ENCODE measurements around the gene TPP1. TPM values are rescaled to one million over a fixed set of nuclear protein-coding genes. Genes with fewer than 3 reads are reported as not detected.

Gene TPP1
- total and polyA plus RNA-seq, 9 of the 15 experiments (the other 6 are each of a cell fraction or from before 2014, with no cell fraction given), result 7.5 to 75.8 (median 15.7) TPM

DNA sequence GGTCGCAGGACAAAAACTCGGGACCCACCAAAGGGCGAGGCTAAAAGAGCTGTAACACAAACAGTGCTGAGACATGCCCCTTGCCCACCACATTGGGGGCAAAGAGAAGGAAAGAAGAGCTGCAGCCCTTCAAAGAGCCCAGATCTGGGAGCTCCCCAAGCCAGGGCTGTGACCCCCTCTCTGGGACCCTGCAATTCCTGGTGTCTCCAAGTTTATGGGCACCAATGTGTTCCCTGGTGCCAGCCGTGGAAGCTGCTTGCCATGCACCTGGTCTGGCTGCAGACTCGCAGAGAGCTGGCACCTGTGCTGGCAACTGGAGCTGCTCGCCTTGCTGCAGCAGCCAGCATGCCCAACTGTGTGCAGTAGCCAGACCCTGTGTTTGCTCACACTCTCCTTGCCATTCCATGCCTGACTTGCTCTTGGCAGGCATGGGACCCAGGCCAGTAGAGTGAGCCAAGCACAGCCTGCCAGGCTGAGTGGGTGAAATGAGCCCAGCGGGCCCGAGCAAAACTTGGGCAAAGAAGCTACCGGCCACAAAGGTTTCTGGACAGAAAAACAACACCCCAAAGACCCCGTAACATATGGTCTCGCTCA is 31.8 kb downstream of the TPP1 start:
- ChIA-PET CTCF (ENCODE audit: low intra/inter-chr PET ratio) (no interaction called here), POLR2A (interaction anchor here (0.6 to 1.8 kb wide), 6 partner anchors 12 to 472 kb away, joined by 3 to 8 read pairs (median 3); partner anchors contain the start of gene TAF10)
- H3K9ac ChIP-seq (ENCODE audit: insufficient read depth in 1 of 2, low read depth in 2 of 2, low read length in 2 of 2), result no peak overlapping the region
- H3K4me3 ChIP-seq, result no peak overlapping the region
- in situ Hi-C loops (cut with MboI) (no loop called here), intact Hi-C loops (cut with micrococcal nuclease) (no loop called here)
- peaks cover 8% of the 10 kb centered on the region; the same call in 1 of the 3 replicates for H3K36me3 ChIP-seq (ENCODE audit: control insufficient read depth, insufficient read depth, low read length)
- H3K4me2 ChIP-seq (ENCODE audit: insufficient read depth, low read length), result no peak overlapping the region
- H3K79me2 ChIP-seq (ENCODE audit: control insufficient read depth, insufficient read depth, low read length), result no peaks in the 10 kb centered on the region
- H3K27ac ChIP-seq (ENCODE audit: extremely low read depth, low read depth, low read length), result no peak overlapping the region
- H3K9me1 ChIP-seq (ENCODE audit: control insufficient read depth, insufficient read depth, low read length), result no peaks in the 10 kb centered on the region
- peaks cover 10% of the 10 kb centered on the region for H3K9me3 ChIP-seq (replicated peaks; ENCODE audit: control insufficient read depth, insufficient read depth, low read depth, low read length)
- H2AFZ ChIP-seq (ENCODE audit: low read depth, low read length), result no peak overlapping the region
- H4K20me1 ChIP-seq (replicated peaks; ENCODE audit: control insufficient read depth, insufficient read depth, low read length), result no peaks in the 10 kb centered on the region
- ATAC-seq, result no peak
- H3K4me1 ChIP-seq (replicated peaks in 1 of 2; ENCODE audit: control insufficient read depth in 2 of 2, insufficient read depth in 2 of 2, low read length in 2 of 2), result peaks cover 0 to 5% of the 10 kb centered on the region in 2 experiments; a peak in 2 of 5 replicates
- no peak for DNase-seq (ENCODE audit: extremely low read depth in 1 of 4, low spot score in 3 of 4)
- 82% methylated on average over 11 of the region's 11 CpGs for WGBS (ENCODE audit: insufficient coverage, low coverage, missing lambda C conversion rate)
- no peak for FAIRE-seq
- no TSS peak for BruUV-seq (replicated peaks)
- TF ChIP-seq BRF1 (IDR thresholded peaks at IDR 0.05; ENCODE audit: borderline replicate concordance, extremely low read depth, insufficient read length), result no peak
- TF ChIP-seq ZNF57 (CRISPR knock-in tag; IDR thresholded peaks at IDR 0.05), result no peak
- TF ChIP-seq ZNF12 (CRISPR knock-in tag; IDR thresholded peaks at IDR 0.05), result no peak
- TF ChIP-seq ZNF764 (CRISPR knock-in tag; IDR thresholded peaks at IDR 0.05; ENCODE audit: low read depth), result no peak
- TF ChIP-seq, protein P1, sequence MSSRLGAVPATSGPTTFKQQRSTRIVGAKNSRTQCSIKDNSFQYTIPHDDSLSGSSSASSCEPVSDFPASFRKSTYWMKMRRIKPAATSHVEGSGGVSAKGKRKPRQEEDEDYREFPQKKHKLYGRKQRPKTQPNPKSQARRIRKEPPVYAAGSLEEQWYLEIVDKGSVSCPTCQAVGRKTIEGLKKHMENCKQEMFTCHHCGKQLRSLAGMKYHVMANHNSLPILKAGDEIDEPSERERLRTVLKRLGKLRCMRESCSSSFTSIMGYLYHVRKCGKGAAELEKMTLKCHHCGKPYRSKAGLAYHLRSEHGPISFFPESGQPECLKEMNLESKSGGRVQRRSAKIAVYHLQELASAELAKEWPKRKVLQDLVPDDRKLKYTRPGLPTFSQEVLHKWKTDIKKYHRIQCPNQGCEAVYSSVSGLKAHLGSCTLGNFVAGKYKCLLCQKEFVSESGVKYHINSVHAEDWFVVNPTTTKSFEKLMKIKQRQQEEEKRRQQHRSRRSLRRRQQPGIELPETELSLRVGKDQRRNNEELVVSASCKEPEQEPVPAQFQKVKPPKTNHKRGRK (tag; IDR thresholded peaks at IDR 0.05), result no peak
- TF ChIP-seq, protein P2, sequence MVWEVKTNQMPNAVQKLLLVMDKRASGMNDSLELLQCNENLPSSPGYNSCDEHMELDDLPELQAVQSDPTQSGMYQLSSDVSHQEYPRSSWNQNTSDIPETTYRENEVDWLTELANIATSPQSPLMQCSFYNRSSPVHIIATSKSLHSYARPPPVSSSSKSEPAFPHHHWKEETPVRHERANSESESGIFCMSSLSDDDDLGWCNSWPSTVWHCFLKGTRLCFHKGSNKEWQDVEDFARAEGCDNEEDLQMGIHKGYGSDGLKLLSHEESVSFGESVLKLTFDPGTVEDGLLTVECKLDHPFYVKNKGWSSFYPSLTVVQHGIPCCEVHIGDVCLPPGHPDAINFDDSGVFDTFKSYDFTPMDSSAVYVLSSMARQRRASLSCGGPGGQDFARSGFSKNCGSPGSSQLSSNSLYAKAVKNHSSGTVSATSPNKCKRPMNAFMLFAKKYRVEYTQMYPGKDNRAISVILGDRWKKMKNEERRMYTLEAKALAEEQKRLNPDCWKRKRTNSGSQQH (CRISPR knock-in tag; IDR thresholded peaks at IDR 0.05), result no peak
- TF ChIP-seq JUN (IDR thresholded peaks at IDR 0.05; ENCODE audit: borderline replicate concordance, low read depth, low read length), result no peak
- TF ChIP-seq JUN (CRISPR knock-in tag; IDR thresholded peaks at IDR 0.05; ENCODE audit: borderline replicate concordance), result no peak
- TF ChIP-seq ZNF347 (CRISPR knock-in tag; IDR thresholded peaks at IDR 0.05; ENCODE audit: low read depth), result no peak
- TF ChIP-seq CBFB (CRISPR knock-in tag; IDR thresholded peaks at IDR 0.05), result no peak
- no peak for TF ChIP-seq ZNF354B (CRISPR knock-in tag; IDR thresholded peaks at IDR 0.05)
- TF ChIP-seq ASH1L (IDR thresholded peaks at IDR 0.05; ENCODE audit: borderline replicate concordance, low read depth, partially characterized antibody), result no peak
- no peak for TF ChIP-seq RFX7 (CRISPR knock-in tag; IDR thresholded peaks at IDR 0.05)
- TF ChIP-seq TEAD4 (IDR thresholded peaks at IDR 0.05; ENCODE audit: low read length), result no peak
- TF ChIP-seq TEAD4 (CRISPR knock-in tag; IDR thresholded peaks at IDR 0.05; ENCODE audit: borderline replicate concordance), result no peak
- TF ChIP-seq CBX2 (IDR thresholded peaks at IDR 0.05; ENCODE audit: insufficient read depth, low read length, poor library complexity, severe bottlenecking), result no peak
- TF ChIP-seq ZNF274 (IDR thresholded peaks at IDR 0.05; ENCODE audit: borderline replicate concordance, low read depth, low read length), result no peak
- TF ChIP-seq SNIP1 (IDR thresholded peaks at IDR 0.05; ENCODE audit: low read depth), result no peak
- TF ChIP-seq ZNF146 (CRISPR knock-in tag; IDR thresholded peaks at IDR 0.05; ENCODE audit: unreplicated experiment), result no peak
- no peak for TF ChIP-seq HOXB6 (CRISPR knock-in tag; IDR thresholded peaks at IDR 0.05; ENCODE audit: borderline replicate concordance)
- no peak for TF ChIP-seq ZNF408 (CRISPR knock-in tag; IDR thresholded peaks at IDR 0.05; ENCODE audit: low read depth)
- H3K27me3 ChIP-seq (ENCODE audit: control insufficient read depth in 2 of 2, insufficient read depth in 2 of 2, low read length in 2 of 2), result no peaks in the 10 kb centered on the region

Measured in K562 (cell line).